ENCODE measurements around the gene BTD. TPM values are rescaled to one million over a fixed set of nuclear protein-coding genes. Genes with fewer than 3 reads are reported as not detected.
A peak's percentile ranks its signal among the peaks of the same experiment; 100 is the strongest.
"Not testable (repeated sequence)": the region's sequence is repeated elsewhere in the genome, so short reads cannot be mapped to it uniquely, and the experiment has no call there.

BTD gene
- total and polyA plus RNA-seq, 5 experiments from 2014 or later: 11.5 to 17.4 (median 14.7) TPM

DNA sequence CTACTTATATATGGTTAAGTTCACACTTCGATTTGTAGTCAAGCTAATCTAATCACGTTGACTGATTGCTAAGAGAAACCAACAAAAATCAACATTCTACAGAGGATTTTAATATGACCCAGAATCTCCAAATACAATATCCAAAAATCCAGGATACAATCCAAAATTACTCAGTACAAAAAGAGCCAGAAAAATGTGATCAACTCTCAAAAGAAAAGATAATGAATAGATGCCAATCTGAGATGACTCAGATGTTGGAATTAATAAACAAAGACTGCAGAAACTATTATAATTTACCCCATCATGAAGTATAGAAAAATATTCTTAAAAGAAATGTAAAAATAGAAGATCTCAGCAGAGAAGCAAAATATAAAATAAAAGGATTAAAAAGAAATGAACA, 22.5 kb upstream of the BTD start:
- Mint-ChIP-seq H3K4me3 (no peak overlapping the region), H3K27me3 (no peaks in the 10 kb centered on the region), H3K4me1 (peaks cover 3 to 6% (median 5%) of the 10 kb centered on the region in 4 donors), H3K36me3 (peaks cover 18 to 83% (median 28%) of the 10 kb centered on the region in 3 donors), H3K9me3 (no peaks in the 10 kb centered on the region), H3K27ac (peak overlapping the region in 2 of 10 donors; percentile 10 to 63)
- DNase-seq: no peak
- POLR2A ChIA-PET: no interaction called here
- ATAC-seq: no peak

DNA sequence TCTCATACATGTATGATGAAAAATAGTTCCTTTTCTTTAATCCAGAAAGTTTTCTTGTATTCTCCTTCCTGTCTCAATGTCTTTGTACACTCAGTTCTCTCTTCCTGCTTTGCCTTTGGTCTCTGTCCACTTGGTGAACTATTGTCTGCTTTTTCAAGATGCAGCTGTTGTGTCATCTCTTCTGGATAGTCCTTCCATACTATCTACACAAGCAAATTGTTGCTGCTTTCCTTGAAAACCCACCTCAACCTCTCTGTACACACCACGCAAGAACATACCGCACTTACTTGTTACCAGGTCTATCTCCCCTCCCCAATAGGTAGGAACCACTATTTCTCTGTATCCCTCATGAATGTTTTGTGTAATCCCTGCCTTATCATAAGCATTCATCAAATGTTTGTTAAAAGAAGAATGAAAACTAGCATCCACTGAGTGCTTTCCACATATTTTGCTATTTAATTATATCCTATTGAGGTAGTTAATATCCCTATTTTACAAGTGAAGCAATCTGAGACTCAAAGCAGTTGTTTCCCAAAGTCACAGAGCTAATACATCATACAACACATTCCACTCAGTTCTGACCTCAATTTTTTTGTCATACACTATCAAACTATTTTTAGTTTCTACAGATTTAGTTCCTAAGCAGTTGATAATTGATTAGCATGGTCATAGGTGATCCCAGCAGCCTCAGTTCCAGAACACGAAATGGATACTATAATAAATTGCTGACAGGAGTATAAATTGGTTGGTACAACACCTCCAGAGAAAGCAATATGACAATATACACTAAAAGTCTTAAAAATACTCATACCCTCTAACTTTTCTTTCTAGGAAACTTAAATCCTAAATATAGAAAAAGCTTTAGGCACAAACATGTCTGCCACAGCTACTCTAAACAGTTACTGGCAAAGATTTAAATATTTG, 19.8 kb upstream of the BTD start:
- peaks cover 1 to 6% (median 4%) of the 10 kb centered on the region in 4 donors for H3K4me1 Mint-ChIP-seq
- no peaks in the 10 kb centered on the region for H3K27me3 Mint-ChIP-seq
- POLR2A ChIA-PET: no interaction called here
- H3K9me3 Mint-ChIP-seq: no peaks in the 10 kb centered on the region
- no peak for ATAC-seq
- no peak for DNase-seq
- no peak overlapping the region for H3K4me3 Mint-ChIP-seq
- H3K36me3 Mint-ChIP-seq: peaks cover 23 to 90% (median 30%) of the 10 kb centered on the region in 3 donors
- H3K27ac Mint-ChIP-seq: no peak overlapping the region

DNA sequence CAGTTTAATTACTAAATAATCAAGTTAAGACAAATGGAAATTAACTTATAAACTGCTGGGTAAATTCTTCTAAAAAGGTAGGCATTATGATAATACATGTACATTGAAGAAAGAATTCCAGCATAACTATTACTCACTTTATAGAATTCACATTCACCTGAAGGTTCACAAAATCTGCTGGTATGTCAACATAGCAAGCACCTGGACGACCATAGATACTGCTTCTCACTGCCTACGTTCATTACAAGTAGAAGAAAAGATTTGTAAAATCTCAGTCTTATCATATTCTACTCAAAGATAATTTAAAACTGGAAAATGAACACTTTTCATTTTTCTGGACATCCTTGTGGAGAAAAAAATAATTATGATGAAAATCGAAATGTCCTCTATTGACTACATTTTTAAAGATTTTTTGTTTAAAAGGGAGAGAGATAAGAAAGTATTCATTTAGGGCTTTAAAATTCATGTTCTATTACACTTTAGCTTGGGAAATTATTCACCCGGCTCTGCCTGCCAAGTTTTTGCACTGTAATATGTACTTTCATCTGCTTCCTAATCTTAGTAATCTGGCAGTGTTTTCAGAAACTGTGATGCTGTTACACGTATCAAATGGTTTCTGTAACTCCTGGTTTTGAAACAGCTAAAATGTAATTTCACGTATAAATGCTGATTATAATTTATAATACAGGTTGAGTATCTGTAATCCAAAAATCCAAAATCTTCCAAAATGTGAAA, 16.3 kb upstream of the BTD start:
- no peak overlapping the region for H3K4me3 Mint-ChIP-seq
- H3K27me3 Mint-ChIP-seq: no peaks in the 10 kb centered on the region
- POLR2A ChIA-PET: interaction anchor here (1.0 kb wide), 1 partner anchor 16 kb away, joined by 4 read pairs; the partner anchor contains the start of genes BTD and HACL1
- ATAC-seq (no peak), DNase-seq (no peak)
- no peak overlapping the region for H3K27ac Mint-ChIP-seq
- H3K36me3 Mint-ChIP-seq: peaks cover 13 to 91% (median 24%) of the 10 kb centered on the region in 3 donors
- H3K9me3 Mint-ChIP-seq: no peaks in the 10 kb centered on the region
- peaks cover 0 to 4% (median 1%) of the 10 kb centered on the region in 4 donors for H3K4me1 Mint-ChIP-seq

DNA sequence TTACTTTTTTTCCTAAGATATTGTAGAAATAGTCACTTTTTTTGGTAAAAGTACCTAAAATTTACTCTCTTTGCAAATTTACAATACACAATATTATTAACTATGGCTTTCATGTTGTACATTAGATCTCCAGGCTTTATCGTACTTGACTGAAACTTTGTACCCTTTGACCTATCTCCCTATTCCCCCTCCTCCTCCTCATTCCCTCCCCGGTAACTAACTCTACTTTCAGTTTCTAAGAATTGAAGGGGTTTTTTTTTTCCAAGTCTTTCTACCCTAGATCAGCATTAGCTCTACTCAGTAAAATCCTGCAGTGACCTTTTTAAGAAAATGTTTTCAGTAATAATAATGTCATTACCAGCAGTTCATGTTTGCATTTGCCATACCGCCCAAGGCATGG, 10.3 kb upstream of the BTD start:
- Mint-ChIP-seq H3K27ac (no peak overlapping the region), H3K9me3 (no peaks in the 10 kb centered on the region), H3K4me1 (peaks cover 0 to 1% (median 0%) of the 10 kb centered on the region in 4 donors), H3K36me3 (peaks cover 5 to 72% (median 18%) of the 10 kb centered on the region in 3 donors), H3K27me3 (no peaks in the 10 kb centered on the region), H3K4me3 (no peak overlapping the region)
- no peak for DNase-seq
- POLR2A ChIA-PET: no interaction called here
- no peak for ATAC-seq

DNA sequence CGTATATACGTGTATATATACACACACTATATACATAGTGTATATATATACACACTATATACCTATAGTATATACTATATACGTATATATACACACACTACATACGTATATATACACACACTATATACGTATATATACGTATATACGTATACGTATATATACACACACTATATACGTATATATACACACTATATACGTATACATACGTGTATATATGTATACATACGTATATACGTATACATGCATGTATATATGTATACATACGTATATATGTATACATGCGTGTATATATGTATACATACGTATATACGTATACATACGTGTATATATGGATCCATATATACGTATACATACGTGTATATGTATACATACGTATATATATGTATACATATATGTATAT, 9.6 kb upstream of the BTD start:
- H3K4me3 Mint-ChIP-seq: no peak overlapping the region
- DNase-seq: no peak
- no peak for ATAC-seq
- no peaks in the 10 kb centered on the region for H3K27me3 Mint-ChIP-seq
- peaks cover 0 to 71% (median 14%) of the 10 kb centered on the region in 3 donors for H3K36me3 Mint-ChIP-seq
- no peak overlapping the region for H3K27ac Mint-ChIP-seq
- H3K4me1 Mint-ChIP-seq: peaks cover 0 to 6% (median under 1%) of the 10 kb centered on the region in 4 donors
- H3K9me3 Mint-ChIP-seq: no peaks in the 10 kb centered on the region
- POLR2A ChIA-PET: no interaction called here

DNA sequence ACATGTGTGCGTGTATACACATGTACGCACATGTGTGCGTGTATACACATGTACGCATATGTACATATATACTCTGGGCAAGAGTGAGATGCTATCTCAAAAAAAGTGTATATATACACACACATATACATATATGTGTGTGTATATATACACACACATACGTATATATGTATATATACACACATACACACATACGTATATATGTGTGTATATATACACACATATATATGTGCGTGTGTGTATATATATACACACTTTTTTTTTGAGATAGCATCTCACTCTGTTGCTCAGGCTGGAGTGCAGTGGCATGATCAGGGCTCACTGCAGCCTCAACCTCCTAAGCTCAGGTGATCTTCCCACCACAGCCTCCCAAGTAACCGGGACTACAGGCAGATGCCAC, 8.6 kb upstream of the BTD start:
- ATAC-seq (no peak), DNase-seq (no peak)
- no peak overlapping the region for H3K27ac Mint-ChIP-seq
- no peaks in the 10 kb centered on the region for H3K9me3 Mint-ChIP-seq
- peaks cover 0 to 73% (median 14%) of the 10 kb centered on the region in 3 donors for H3K36me3 Mint-ChIP-seq
- H3K4me1 Mint-ChIP-seq: peaks cover 3 to 14% (median 7%) of the 10 kb centered on the region in 4 donors
- POLR2A ChIA-PET: no interaction called here
- no peaks in the 10 kb centered on the region for H3K27me3 Mint-ChIP-seq
- no peak overlapping the region for H3K4me3 Mint-ChIP-seq

DNA sequence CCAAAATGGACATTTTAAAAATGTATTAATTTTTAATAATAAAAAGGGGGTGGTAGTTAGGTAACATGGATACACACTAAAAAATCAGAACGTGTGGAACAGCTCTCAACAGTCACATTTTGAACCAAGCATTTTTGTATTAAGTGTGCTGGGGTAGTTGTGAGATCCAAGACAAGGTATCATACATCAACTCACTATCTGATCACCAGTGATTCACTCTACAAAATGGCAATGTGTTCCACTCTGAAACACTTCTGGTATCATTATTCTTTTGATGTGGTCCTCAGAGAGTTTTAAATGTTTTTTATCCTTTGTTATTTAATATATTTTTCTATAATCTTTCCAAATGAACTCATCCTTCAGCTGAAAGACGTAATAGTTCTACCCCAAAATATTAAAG, 5.6 kb upstream of the BTD start:
- Mint-ChIP-seq H3K36me3 (peaks cover 0 to 64% (median 18%) of the 10 kb centered on the region in 3 donors), H3K9me3 (no peaks in the 10 kb centered on the region), H3K4me1 (peaks cover 20 to 42% (median 36%) of the 10 kb centered on the region in 4 donors), H3K27ac (no peak overlapping the region), H3K4me3 (no peak overlapping the region), H3K27me3 (no peaks in the 10 kb centered on the region)
- DNase-seq (no peak), ATAC-seq (no peak)
- POLR2A ChIA-PET: interaction anchor here (0.7 kb wide), 1 partner anchor 23 kb away, joined by 6 read pairs; no protein-coding TSS in a partner anchor

DNA sequence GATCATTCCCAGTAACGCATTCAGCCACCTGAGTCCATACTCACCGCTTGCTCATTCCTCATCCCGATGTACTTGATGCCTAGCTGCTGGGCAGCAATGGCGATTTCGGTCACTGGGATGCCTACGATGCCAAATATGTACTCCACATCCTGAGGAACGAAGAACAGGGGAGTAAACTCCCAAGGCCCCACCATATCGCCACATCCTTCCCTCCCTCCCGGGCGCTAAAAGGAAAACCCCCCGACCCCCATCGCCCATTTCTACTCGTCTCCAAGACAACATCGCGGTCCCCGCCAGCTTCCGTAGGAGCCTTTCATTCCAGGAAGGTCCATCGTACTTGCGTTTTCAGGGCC, 523 bp upstream of the BTD start:
- peaks cover 3 to 45% (median 22%) of the 10 kb centered on the region in 3 donors for H3K36me3 Mint-ChIP-seq
- no peaks in the 10 kb centered on the region for H3K9me3 Mint-ChIP-seq
- H3K4me1 Mint-ChIP-seq: peaks cover 29 to 68% (median 59%) of the 10 kb centered on the region in 4 donors
- peak in 1 of 2 donors; percentile 2 for ATAC-seq
- POLR2A ChIA-PET: interaction anchor here (1.0 to 1.8 kb wide), 5 partner anchors 9 to 664 kb away, joined by 3 to 8 read pairs (median 4); partner anchors contain the start of genes CAPN7, DPH3 and OXNAD1
- DNase-seq: no peak
- H3K4me3 Mint-ChIP-seq: peak overlapping the region; percentile 96 to 100 (median 100)
- no peaks in the 10 kb centered on the region for H3K27me3 Mint-ChIP-seq
- peak overlapping the region; percentile 95 to 100 (median 98) for H3K27ac Mint-ChIP-seq

DNA sequence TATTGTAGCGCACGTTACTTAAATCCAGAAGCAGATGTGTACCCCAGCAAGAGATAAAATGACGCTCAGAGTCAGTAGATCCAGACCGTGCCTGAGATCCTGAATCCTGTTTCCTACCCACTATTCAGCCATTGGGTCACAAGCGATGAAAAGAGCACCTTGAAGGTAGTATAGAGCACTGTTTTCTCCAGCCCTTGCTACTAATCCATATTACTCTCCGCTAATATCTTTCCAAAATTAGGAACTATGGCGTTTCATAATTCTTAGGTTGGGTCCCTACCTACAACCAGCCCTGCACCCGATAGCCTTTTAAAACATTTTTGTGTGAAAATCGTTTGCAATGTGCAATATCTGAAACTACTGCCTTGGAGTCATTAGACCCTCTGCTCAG, 596 bp downstream of the BTD start:
- peak overlapping the region; percentile 96 to 100 (median 100) for H3K4me3 Mint-ChIP-seq
- no peak for DNase-seq
- H3K9me3 Mint-ChIP-seq: no peaks in the 10 kb centered on the region
- no peaks in the 10 kb centered on the region for H3K27me3 Mint-ChIP-seq
- H3K27ac Mint-ChIP-seq: peak overlapping the region; percentile 95 to 100 (median 98)
- POLR2A ChIA-PET: interaction anchor here (1.0 to 1.8 kb wide), 6 partner anchors 8 to 662 kb away, joined by 3 to 8 read pairs (median 5); partner anchors contain the start of genes CAPN7, DPH3, MRPS25 and OXNAD1
- peaks cover 30 to 65% (median 55%) of the 10 kb centered on the region in 4 donors for H3K4me1 Mint-ChIP-seq
- H3K36me3 Mint-ChIP-seq: peaks cover 3 to 42% (median 29%) of the 10 kb centered on the region in 3 donors
- ATAC-seq: no peak

DNA sequence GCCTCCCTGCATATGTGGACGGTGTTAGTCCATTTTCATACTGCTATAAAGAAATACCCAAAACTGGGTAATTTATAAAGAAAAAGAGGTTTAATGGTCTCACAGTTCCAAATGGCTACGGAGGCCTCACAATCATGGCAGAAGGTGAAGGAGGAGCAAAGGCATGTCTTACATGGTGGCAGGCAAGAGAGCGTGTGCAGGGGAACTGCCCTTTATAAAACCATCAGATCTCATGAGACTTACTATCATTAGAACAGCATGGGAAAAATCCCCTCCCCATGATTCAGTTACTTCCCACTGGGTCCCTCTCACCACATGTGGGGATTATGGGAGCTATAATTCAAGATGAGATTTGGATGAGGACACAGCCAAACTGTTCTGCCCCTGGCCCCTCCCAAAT, 1.3 kb downstream of the BTD start:
- H3K27me3 Mint-ChIP-seq, H3K9me3 Mint-ChIP-seq, POLR2A ChIA-PET, DNase-seq, ATAC-seq: not testable (repeated sequence)
- H3K4me1 Mint-ChIP-seq: peaks cover 27 to 59% (median 51%) of the 10 kb centered on the region in 4 donors
- H3K36me3 Mint-ChIP-seq: peaks cover 3 to 36% (median 34%) of the 10 kb centered on the region in 3 donors
- peak overlapping the region; percentile 84 to 100 (median 98) for H3K27ac Mint-ChIP-seq
- peak overlapping the region; percentile 59 to 100 (median 99) for H3K4me3 Mint-ChIP-seq

DNA sequence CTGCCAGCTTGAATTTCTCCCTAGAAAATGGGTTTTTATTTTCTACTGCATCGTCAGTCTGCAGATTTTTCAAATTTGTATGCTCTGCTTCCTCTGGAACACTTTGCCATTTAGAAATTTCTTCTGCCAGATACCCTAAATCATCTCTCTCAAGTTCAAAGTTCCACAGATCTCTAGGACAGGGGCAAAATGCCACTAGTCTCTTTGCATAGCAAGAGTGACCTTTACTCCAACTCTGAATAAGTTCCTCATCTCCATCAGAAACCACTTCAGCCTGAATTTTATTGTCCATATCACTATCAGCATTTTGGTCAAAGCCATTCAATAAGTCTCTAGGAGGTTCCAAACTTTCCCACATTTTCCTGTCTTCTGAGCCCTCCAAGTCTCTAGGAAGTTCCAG, 3.0 kb downstream of the BTD start:
- Mint-ChIP-seq H3K4me1 (peaks cover 19 to 42% (median 36%) of the 10 kb centered on the region in 4 donors), H3K36me3 (peaks cover 3 to 29% (median 20%) of the 10 kb centered on the region in 3 donors), H3K27ac (peak overlapping the region in 3 of 10 donors; percentile 15 to 65 (median 57)), H3K4me3 (peak overlapping the region in 3 of 10 donors; percentile 22 to 72 (median 46))
- ATAC-seq, POLR2A ChIA-PET, H3K27me3 Mint-ChIP-seq, DNase-seq, H3K9me3 Mint-ChIP-seq: not testable (repeated sequence)

DNA sequence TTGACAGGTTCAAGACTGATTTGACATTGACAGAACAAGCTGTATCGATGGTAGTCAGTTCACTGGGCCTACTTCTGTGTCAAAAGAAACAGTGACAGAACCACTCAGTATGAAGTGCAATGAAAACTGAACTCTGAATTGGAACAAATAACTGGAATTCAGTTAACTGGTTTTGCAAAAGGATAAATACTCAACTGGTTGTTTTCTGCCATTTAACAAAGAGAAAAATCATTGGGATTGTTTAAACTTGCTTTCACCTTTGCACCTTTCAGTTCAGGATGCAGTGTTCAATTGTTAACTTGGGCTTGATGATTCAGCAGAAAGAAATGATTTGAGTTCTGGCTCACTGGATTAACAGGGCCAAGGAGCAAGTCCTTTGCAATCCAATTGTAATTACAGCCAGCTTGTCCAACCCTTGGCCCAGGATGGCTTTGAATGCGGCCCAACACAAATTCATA, 4.9 kb downstream of the BTD start:
- peaks cover 7 to 26% (median 18%) of the 10 kb centered on the region in 4 donors for H3K4me1 Mint-ChIP-seq
- no peak overlapping the region for H3K4me3 Mint-ChIP-seq
- peak overlapping the region in 1 of 10 donors; percentile 18 for H3K27ac Mint-ChIP-seq
- POLR2A ChIA-PET: interaction anchor here (0.6 kb wide), 1 partner anchor 43 kb away, joined by 6 read pairs; no protein-coding TSS in a partner anchor
- peaks cover 0 to 25% (median 17%) of the 10 kb centered on the region in 3 donors for H3K36me3 Mint-ChIP-seq
- DNase-seq: no peak
- ATAC-seq: no peak
- H3K27me3 Mint-ChIP-seq: no peaks in the 10 kb centered on the region
- H3K9me3 Mint-ChIP-seq: no peaks in the 10 kb centered on the region
